HG03460 (cell line): ENCODE data around the gene DSCAM.

ENCODE experiments used
- ATAC-seq: cut with Tn5 transposase; IDR thresholded peaks from one replicate; pipeline ENCODE4 v1.9.1; 2021; ENCODE audit not compliant: unreplicated experiment

The DSCAM gene

GRCh38 chr21:40563900-40564299, 283.1 kb downstream of the DSCAM start:
- ATAC-seq: no peak

- ATAC-seq: no peak
These were observed 284.5 kb downstream of the DSCAM start for GRCh38 chr21:40562242-40563002.

- ATAC-seq: no peak
These were observed 290.5 kb downstream of the DSCAM start for GRCh38 chr21:40556442-40556968.

- ATAC-seq: no peak
These were observed 291.9 kb downstream of the DSCAM start for GRCh38 chr21:40555021-40555528.

- no peak for ATAC-seq
These were observed 293.2 kb downstream of the DSCAM start for GRCh38 chr21:40553781-40554180.

- no peak for ATAC-seq
These were observed 298.9 kb downstream of the DSCAM start for GRCh38 chr21:40547906-40548513.

GRCh38 chr21:40546647-40547046, 300.3 kb downstream of the DSCAM start:
- ATAC-seq: no peak

GRCh38 chr21:40540216-40540615, 306.7 kb downstream of the DSCAM start:
- ATAC-seq: no peak

- ATAC-seq: no peak
These were observed 312.1 kb downstream of the DSCAM start for GRCh38 chr21:40534886-40535285.

GRCh38 chr21:40531431-40532110, 315.4 kb downstream of the DSCAM start:
- no peak for ATAC-seq

GRCh38 chr21:40531016-40531415, 315.9 kb downstream of the DSCAM start:
- no peak for ATAC-seq

- no peak for ATAC-seq
These were observed 329.3 kb downstream of the DSCAM start for GRCh38 chr21:40517646-40518045.

- no peak for ATAC-seq
These were observed 330.6 kb downstream of the DSCAM start for GRCh38 chr21:40516335-40516734.

- ATAC-seq: no peak
These were observed 334.4 kb downstream of the DSCAM start for GRCh38 chr21:40512590-40512989.

- ATAC-seq: no peak
These were observed 339.0 kb downstream of the DSCAM start for GRCh38 chr21:40507978-40508377.

- ATAC-seq: no peak
These were observed 341.3 kb downstream of the DSCAM start for GRCh38 chr21:40505681-40506080.

GRCh38 chr21:40505244-40505643, 341.7 kb downstream of the DSCAM start:
- ATAC-seq: no peak

GRCh38 chr21:40504825-40505224, 342.1 kb downstream of the DSCAM start:
- ATAC-seq: no peak

- ATAC-seq: no peak
These were observed 350.8 kb downstream of the DSCAM start for GRCh38 chr21:40496116-40496515.

GRCh38 chr21:40490408-40490807, 356.6 kb downstream of the DSCAM start:
- ATAC-seq: no peak

GRCh38 chr21:40489001-40489400, 358.0 kb downstream of the DSCAM start:
- no peak for ATAC-seq

GRCh38 chr21:40481764-40482163, 365.2 kb downstream of the DSCAM start:
- no peak for ATAC-seq
